ENCODE measurements around the gene CADM4. TPM values are rescaled to one million over a fixed set of nuclear protein-coding genes. Genes with fewer than 3 reads are reported as not detected.

Gene CADM4
- total and polyA plus RNA-seq, 9 of the 15 experiments (the other 6 are each of a cell fraction or from before 2014, with no cell fraction given), result 0.03 to 4.6 (median 1.3) TPM

DNA sequence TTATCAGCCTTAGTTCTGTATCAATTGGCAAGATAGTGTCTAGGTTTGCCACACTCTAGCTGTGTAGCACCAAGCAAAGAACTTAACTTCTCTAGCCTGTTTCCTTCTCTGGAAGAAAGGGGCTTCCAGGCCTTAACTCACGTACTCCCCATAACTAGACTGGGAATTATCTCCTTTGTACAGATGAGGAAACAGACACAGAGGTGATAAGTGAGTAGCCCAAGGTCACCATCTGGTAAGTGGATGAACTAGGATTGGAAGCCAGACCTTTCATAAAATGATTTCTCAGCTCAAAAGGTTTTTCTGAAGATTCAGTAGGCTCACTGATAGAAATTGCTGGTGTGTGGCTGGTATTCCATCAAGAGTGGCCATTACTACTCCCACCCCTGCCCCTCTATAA is 23.3 kb downstream of the CADM4 start (continued):
- TF ChIP-seq, protein P1, sequence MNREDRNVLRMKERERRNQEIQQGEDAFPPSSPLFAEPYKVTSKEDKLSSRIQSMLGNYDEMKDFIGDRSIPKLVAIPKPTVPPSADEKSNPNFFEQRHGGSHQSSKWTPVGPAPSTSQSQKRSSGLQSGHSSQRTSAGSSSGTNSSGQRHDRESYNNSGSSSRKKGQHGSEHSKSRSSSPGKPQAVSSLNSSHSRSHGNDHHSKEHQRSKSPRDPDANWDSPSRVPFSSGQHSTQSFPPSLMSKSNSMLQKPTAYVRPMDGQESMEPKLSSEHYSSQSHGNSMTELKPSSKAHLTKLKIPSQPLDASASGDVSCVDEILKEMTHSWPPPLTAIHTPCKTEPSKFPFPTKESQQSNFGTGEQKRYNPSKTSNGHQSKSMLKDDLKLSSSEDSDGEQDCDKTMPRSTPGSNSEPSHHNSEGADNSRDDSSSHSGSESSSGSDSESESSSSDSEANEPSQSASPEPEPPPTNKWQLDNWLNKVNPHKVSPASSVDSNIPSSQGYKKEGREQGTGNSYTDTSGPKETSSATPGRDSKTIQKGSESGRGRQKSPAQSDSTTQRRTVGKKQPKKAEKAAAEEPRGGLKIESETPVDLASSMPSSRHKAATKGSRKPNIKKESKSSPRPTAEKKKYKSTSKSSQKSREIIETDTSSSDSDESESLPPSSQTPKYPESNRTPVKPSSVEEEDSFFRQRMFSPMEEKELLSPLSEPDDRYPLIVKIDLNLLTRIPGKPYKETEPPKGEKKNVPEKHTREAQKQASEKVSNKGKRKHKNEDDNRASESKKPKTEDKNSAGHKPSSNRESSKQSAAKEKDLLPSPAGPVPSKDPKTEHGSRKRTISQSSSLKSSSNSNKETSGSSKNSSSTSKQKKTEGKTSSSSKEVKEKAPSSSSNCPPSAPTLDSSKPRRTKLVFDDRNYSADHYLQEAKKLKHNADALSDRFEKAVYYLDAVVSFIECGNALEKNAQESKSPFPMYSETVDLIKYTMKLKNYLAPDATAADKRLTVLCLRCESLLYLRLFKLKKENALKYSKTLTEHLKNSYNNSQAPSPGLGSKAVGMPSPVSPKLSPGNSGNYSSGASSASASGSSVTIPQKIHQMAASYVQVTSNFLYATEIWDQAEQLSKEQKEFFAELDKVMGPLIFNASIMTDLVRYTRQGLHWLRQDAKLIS (CRISPR knock-in tag; IDR thresholded peaks at IDR 0.05), result no peak
- TF ChIP-seq SMARCE1 (IDR thresholded peaks at IDR 0.05), result 0 out of 2 replicates have a peak, but pooled peaks have one; percentile 41
- no peak for TF ChIP-seq EZH2 (IDR thresholded peaks at IDR 0.05; ENCODE audit: borderline replicate concordance, low read depth, low read length)
- TF ChIP-seq NCOR1 (IDR thresholded peaks at IDR 0.05), result peak; percentile 81
- TF ChIP-seq SMAD3 (CRISPR knock-in tag; conservative IDR thresholded peaks at IDR 0.05), result no peak
- peak; percentile 32 for TF ChIP-seq TBP (optimal IDR thresholded peaks at IDR 0.05; ENCODE audit: low read depth, low read length)
- TF ChIP-seq IRF2 (CRISPR knock-in tag; IDR thresholded peaks at IDR 0.05), result no peak
- no peak for TF ChIP-seq WHSC1 (IDR thresholded peaks at IDR 0.05; ENCODE audit: low read length)
- no peak for TF ChIP-seq PREB (CRISPR knock-in tag; IDR thresholded peaks at IDR 0.05)
- peak in 1 of 2 experiments; percentile 21; a peak in 1 of 4 replicates for TF ChIP-seq TRIM24 (IDR thresholded peaks at IDR 0.05)
- TF ChIP-seq EP400 (IDR thresholded peaks at IDR 0.05), result 0 out of 2 replicates have a peak, but pooled peaks have one; percentile 30
- TF ChIP-seq ARID1B (IDR thresholded peaks at IDR 0.05), result peak; percentile 91
- TF ChIP-seq RCOR1 (IDR thresholded peaks at IDR 0.05; ENCODE audit: borderline replicate concordance in 1 of 2, low read depth in 2 of 2, low read length in 2 of 2), result peak; percentile 48 to 93; a peak in 3 of 4 replicates
